ENCODE data around the gene ATXN7L1.

GRCh38 chr7:105819559-105819958 is 56.8 kb downstream of the ATXN7L1 start:
- TF ChIP-seq, protein P1, sequence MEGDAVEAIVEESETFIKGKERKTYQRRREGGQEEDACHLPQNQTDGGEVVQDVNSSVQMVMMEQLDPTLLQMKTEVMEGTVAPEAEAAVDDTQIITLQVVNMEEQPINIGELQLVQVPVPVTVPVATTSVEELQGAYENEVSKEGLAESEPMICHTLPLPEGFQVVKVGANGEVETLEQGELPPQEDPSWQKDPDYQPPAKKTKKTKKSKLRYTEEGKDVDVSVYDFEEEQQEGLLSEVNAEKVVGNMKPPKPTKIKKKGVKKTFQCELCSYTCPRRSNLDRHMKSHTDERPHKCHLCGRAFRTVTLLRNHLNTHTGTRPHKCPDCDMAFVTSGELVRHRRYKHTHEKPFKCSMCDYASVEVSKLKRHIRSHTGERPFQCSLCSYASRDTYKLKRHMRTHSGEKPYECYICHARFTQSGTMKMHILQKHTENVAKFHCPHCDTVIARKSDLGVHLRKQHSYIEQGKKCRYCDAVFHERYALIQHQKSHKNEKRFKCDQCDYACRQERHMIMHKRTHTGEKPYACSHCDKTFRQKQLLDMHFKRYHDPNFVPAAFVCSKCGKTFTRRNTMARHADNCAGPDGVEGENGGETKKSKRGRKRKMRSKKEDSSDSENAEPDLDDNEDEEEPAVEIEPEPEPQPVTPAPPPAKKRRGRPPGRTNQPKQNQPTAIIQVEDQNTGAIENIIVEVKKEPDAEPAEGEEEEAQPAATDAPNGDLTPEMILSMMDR (IDR thresholded peaks at IDR 0.05): no peak
- no peak for TF ChIP-seq POLR2A (IDR thresholded peaks at IDR 0.05)
